ENCODE results near the gene TANGO6.

Gene TANGO6

GRCh38 chr16:68843482-68844210 lies at the start of gene TANGO6:
TANGO6 (plus strand) TSS chr16:68843531; CDS start chr16:68843618, 87 bp downstream.
- DNase-seq (ENCODE audit: low spot score): peak; percentile 93
- in situ Hi-C loops (cut with MboI; ENCODE audit: low sequenced_read_pairs, unreplicated experiment): no loop called here
- TF ChIP-seq, protein P1, sequence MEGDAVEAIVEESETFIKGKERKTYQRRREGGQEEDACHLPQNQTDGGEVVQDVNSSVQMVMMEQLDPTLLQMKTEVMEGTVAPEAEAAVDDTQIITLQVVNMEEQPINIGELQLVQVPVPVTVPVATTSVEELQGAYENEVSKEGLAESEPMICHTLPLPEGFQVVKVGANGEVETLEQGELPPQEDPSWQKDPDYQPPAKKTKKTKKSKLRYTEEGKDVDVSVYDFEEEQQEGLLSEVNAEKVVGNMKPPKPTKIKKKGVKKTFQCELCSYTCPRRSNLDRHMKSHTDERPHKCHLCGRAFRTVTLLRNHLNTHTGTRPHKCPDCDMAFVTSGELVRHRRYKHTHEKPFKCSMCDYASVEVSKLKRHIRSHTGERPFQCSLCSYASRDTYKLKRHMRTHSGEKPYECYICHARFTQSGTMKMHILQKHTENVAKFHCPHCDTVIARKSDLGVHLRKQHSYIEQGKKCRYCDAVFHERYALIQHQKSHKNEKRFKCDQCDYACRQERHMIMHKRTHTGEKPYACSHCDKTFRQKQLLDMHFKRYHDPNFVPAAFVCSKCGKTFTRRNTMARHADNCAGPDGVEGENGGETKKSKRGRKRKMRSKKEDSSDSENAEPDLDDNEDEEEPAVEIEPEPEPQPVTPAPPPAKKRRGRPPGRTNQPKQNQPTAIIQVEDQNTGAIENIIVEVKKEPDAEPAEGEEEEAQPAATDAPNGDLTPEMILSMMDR (IDR thresholded peaks at IDR 0.05; ENCODE audit: borderline replicate concordance, control extremely low read depth, extremely low read depth, insufficient read depth, missing control alignments): peak; percentile 30

DNA sequence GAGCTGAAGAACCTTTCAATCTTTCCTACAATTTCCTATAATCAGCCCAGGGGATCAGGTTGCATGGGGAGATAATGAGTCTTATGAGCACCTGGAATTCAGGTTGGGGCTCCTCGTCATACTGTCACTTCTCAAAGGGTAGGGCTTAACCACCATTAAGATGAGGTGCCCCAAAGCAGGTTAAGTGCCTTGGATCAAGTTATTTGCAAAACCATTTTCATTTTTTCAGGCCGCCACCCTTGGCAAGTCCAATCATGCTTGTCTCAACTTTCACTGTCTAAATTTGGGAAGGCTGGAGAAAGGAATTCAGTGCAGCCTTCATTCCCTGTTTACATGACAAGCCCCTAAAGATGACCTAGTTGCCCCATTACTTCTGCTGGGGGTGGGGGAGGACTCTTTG lies 44.9 kb upstream of the TANGO6 start:
- TF ChIP-seq, protein P1 (IDR thresholded peaks at IDR 0.05; ENCODE audit: borderline replicate concordance, control extremely low read depth, extremely low read depth, insufficient read depth, missing control alignments): no peak

GRCh38 chr16:68800257-68800875 lies 43.0 kb upstream of the TANGO6 start:
- DNase-seq (ENCODE audit: low spot score): peak; percentile 73
- in situ Hi-C loops (cut with MboI; ENCODE audit: low sequenced_read_pairs, unreplicated experiment): loop anchor here (10.0 kb wide), 1 partner anchor 96 kb away; no protein-coding TSS in a partner anchor

More for the DNA sequence above, 44.9 kb upstream of the TANGO6 start:
- in situ Hi-C loops (cut with MboI; ENCODE audit: low sequenced_read_pairs, unreplicated experiment): no loop called here
- DNase-seq (ENCODE audit: low spot score): no peak

GRCh38 chr16:68802190-68802589 lies 41.1 kb upstream of the TANGO6 start:
- in situ Hi-C loops (cut with MboI; ENCODE audit: low sequenced_read_pairs, unreplicated experiment): loop anchor here (10.0 kb wide), 1 partner anchor 97 kb away; no protein-coding TSS in a partner anchor
- no peak for DNase-seq (ENCODE audit: low spot score)
- TF ChIP-seq, protein P1 (IDR thresholded peaks at IDR 0.05; ENCODE audit: borderline replicate concordance, control extremely low read depth, extremely low read depth, insufficient read depth, missing control alignments): no peak

More at GRCh38 chr16:68800257-68800875, 43.0 kb upstream of the TANGO6 start:
- TF ChIP-seq, protein P1 (IDR thresholded peaks at IDR 0.05; ENCODE audit: borderline replicate concordance, control extremely low read depth, extremely low read depth, insufficient read depth, missing control alignments): peak; percentile 67

DNA sequence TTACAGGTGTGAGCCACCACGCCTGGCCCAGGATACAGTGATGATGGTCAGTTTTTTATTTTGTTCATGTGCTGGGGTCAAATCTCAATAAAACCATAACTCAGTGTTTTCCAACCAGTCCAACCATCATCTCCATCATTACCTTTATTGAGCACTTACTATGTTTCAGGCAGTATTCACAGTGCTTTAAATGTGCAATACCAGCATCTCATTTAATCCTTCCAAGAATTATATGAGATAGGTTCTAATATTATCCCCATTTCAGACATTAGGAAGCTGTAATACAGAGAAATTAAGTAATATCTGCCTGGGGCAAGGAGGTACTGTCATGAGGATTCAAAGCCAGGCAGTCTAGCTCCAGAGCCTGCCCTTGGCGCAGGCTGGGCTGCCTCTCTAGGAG lies 36.9 kb upstream of the TANGO6 start:
- in situ Hi-C loops (cut with MboI; ENCODE audit: low sequenced_read_pairs, unreplicated experiment): loop anchor here (10.0 kb wide), 1 partner anchor 102 kb away; no protein-coding TSS in a partner anchor
- TF ChIP-seq, protein P1 (IDR thresholded peaks at IDR 0.05; ENCODE audit: borderline replicate concordance, control extremely low read depth, extremely low read depth, insufficient read depth, missing control alignments): no peak
- no peak for DNase-seq (ENCODE audit: low spot score)

DNA sequence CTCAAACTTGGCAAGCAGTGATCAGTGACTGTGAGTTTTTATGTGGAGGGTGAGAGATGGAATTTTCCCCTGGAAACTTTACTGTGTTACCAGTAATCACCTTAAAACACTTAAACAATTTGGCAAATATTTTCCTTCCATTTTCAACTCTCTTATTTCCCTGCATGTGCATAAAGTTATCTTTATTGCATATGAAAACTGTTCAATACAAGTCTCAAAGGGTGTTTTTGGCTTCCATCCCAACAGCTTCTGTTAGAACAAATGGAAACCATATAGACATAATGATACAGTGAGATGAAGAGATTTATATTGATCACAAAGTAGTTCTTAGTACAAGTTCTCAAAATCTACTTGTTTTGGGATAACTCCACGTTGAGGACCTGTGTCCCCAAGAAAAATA lies 36.4 kb upstream of the TANGO6 start:
- TF ChIP-seq, protein P1 (IDR thresholded peaks at IDR 0.05; ENCODE audit: borderline replicate concordance, control extremely low read depth, extremely low read depth, insufficient read depth, missing control alignments): no peak
- no peak for DNase-seq (ENCODE audit: low spot score)
- in situ Hi-C loops (cut with MboI; ENCODE audit: low sequenced_read_pairs, unreplicated experiment): loop anchor here (10.0 kb wide), 1 partner anchor 102 kb away; no protein-coding TSS in a partner anchor

Data from GM13976 (cell line).